MM.1S (cell line): ENCODE measurements around the gene PGK2.

ENCODE experiments used
- CTCF ChIP-seq: fragments of 300-600 bp; sonication (generic); IDR thresholded peaks from 2 replicates; pipeline ENCODE4 v1.5.1; 2016; ENCODE audit warnings: antibody characterized with exemption, low read length, mixed read lengths
- EZH2 ChIP-seq: fragments of 300-600 bp; sonication (generic); optimal IDR thresholded peaks from 2 replicates; pipeline ENCODE3; 2017; ENCODE audit warnings: low read depth, mild to moderate bottlenecking, antibody characterized with exemption, low read length, mixed read lengths

GRCh38 chr6:49790341-49790740, 3.3 kb upstream of the PGK2 start:
- TF ChIP-seq CTCF (no peak), EZH2 (no peak)
